GM12878 (cell line): ENCODE measurements around the gene PRR5. TPM values are rescaled to one million over a fixed set of nuclear protein-coding genes. Genes with fewer than 3 reads are reported as not detected.

Source experiments
- ATF7 ChIP-seq: fragments of 450-650 bp; IDR thresholded peaks from 2 replicates; pipeline ENCODE4 v1.6.1; 2016; ENCODE audit warnings: low read depth, mild to moderate bottlenecking
- BACH1 ChIP-seq: fragments of 450-650 bp; IDR thresholded peaks from 2 replicates; pipeline ENCODE4 v1.6.1; 2017; ENCODE audit warnings: mild to moderate bottlenecking, borderline replicate concordance
- BCL11A ChIP-seq: IDR thresholded peaks from 2 replicates; pipeline ENCODE4 v1.6.1; 2011; ENCODE audit warnings: low read depth, low read length
- CBX5 ChIP-seq: sonication (generic); IDR thresholded peaks from 2 replicates; pipeline ENCODE4 v1.6.1; 2016; ENCODE audit warnings: low read depth, moderate library complexity, mild to moderate bottlenecking, inconsistent platforms
- EED ChIP-seq: sonication (generic); IDR thresholded peaks from 2 replicates; pipeline ENCODE4 v1.6.1; 2016; ENCODE audit warnings: antibody characterized with exemption, low read depth
- EP300 ChIP-seq, 2 experiments: fragments of 150-350 bp in 1 of 2; IDR thresholded peaks; 2 replicates each; pipeline ENCODE4 v1.6.1; 2011 to 2012; ENCODE audit warnings: low read depth in 2 of 2, low read length in 2 of 2, borderline replicate concordance in 1 of 2, improper control_type of control experiment in 1 of 2, inconsistent platforms in 1 of 2; ENCODE audit not compliant: control insufficient read depth in 1 of 2
- ESRRA ChIP-seq: IDR thresholded peaks from 2 replicates; pipeline ENCODE4 v1.6.1; 2012; ENCODE audit warnings: mild to moderate bottlenecking, low read length, improper control_type of control experiment
- GABPA ChIP-seq: IDR thresholded peaks from 2 replicates; pipeline ENCODE4 v1.6.1; 2014; ENCODE audit warnings: antibody characterized with exemption, low read depth, mild to moderate bottlenecking, inconsistent platforms
- GATAD2B ChIP-seq: fragments of 450-650 bp; conservative IDR thresholded peaks from 2 replicates; pipeline ENCODE4 v1.6.1; 2017; ENCODE audit warnings: low read depth, mild to moderate bottlenecking, moderate library complexity
- HDGF ChIP-seq: fragments of 450-650 bp; IDR thresholded peaks from 2 replicates; pipeline ENCODE4 v1.6.1; 2016; ENCODE audit warnings: antibody characterized with exemption
- IKZF1 ChIP-seq: fragments of 450-650 bp; conservative IDR thresholded peaks from 2 replicates; pipeline ENCODE4 v1.6.1; 2017; ENCODE audit warnings: antibody characterized with exemption, mild to moderate bottlenecking
- JUNB ChIP-seq: IDR thresholded peaks from 2 replicates; pipeline ENCODE4 v1.6.1; 2016; ENCODE audit warnings: antibody characterized with exemption, mild to moderate bottlenecking
- KLF5 ChIP-seq: fragments of 450-650 bp; IDR thresholded peaks from 2 replicates; pipeline ENCODE4 v1.6.1; 2014; ENCODE audit warnings: mild to moderate bottlenecking; ENCODE audit not compliant: partially characterized antibody
- MEF2A ChIP-seq: IDR thresholded peaks from 2 replicates; pipeline ENCODE4 v1.6.1; 2011; ENCODE audit warnings: low read depth, mild to moderate bottlenecking, low read length, moderate library complexity; ENCODE audit not compliant: insufficient read depth
- RAD21 ChIP-seq: IDR thresholded peaks from 2 replicates; pipeline ENCODE4 v1.6.1; 2011; ENCODE audit warnings: mild to moderate bottlenecking, low read depth, low read length, moderate library complexity; ENCODE audit not compliant: insufficient read depth
- SIX5 ChIP-seq: IDR thresholded peaks from 2 replicates; pipeline ENCODE4 v1.6.1; 2011; ENCODE audit warnings: mild to moderate bottlenecking, low read depth, low read length, moderate library complexity; ENCODE audit not compliant: severe bottlenecking
- SMAD5 ChIP-seq: IDR thresholded peaks from 2 replicates; pipeline ENCODE4 v1.6.1; 2016; ENCODE audit warnings: antibody characterized with exemption, low read depth
- SMARCA5 ChIP-seq: fragments of 450-650 bp; IDR thresholded peaks from 2 replicates; pipeline ENCODE4 v1.6.1; 2017; ENCODE audit warnings: mild to moderate bottlenecking
- STAT1 ChIP-seq: fragments of 450-650 bp; conservative IDR thresholded peaks from 2 replicates; pipeline ENCODE4 v1.6.1; 2014; ENCODE audit warnings: antibody characterized with exemption, mild to moderate bottlenecking
- TARDBP ChIP-seq: IDR thresholded peaks from 2 replicates; pipeline ENCODE4 v1.6.1; 2016; ENCODE audit warnings: borderline replicate concordance
- TCF3 ChIP-seq: IDR thresholded peaks from 2 replicates; pipeline ENCODE4 v1.6.1; 2012; ENCODE audit warnings: low read depth, mild to moderate bottlenecking, low read length, borderline replicate concordance; ENCODE audit not compliant: insufficient read depth
- WRNIP1 ChIP-seq: IDR thresholded peaks from 2 replicates; pipeline ENCODE4 v1.6.1; 2011; ENCODE audit warnings: low read depth, low read length, improper control_type of control experiment, borderline replicate concordance
- YY1 ChIP-seq: IDR thresholded peaks from 2 replicates; pipeline ENCODE4 v1.6.1; 2011; ENCODE audit warnings: low read depth, mild to moderate bottlenecking, low read length
- ZNF207 ChIP-seq: fragments of 450-650 bp; IDR thresholded peaks from 2 replicates; pipeline ENCODE4 v1.6.1; 2014; ENCODE audit warnings: antibody characterized with exemption, mild to moderate bottlenecking, borderline replicate concordance
- polyA plus RNA-seq, 11 experiments: library from polyadenylated mRNA; depleted of rRNA in 4 of 11; unstranded in 6 of 11; stranded (reverse) in 5 of 11; fragments of >200 nt; fragmentation: Nextera tagmentation in 4 of 11; fragmentation: Illumina TruSeq in 1 of 11; extraction: Ambion mirVana in 4 of 11; extraction: Trizol in 1 of 11; gene quantifications; 1 replicate in 1 of 11; 2 replicates in 10 of 11; pipeline versions ENCODE4 v1.2.1 to v1.2.3, GENCODE V29; 2011 to 2016; ENCODE audit warnings: inconsistent platforms in 2 of 11, missing spikeins in 2 of 11, low read depth in 1 of 11
- total RNA-seq, 4 experiments: library from RNA; depleted of rRNA in 3 of 4; stranded (reverse); fragments of >200 nt in 3 of 4; fragmentation: Illumina TruSeq in 1 of 4; extraction: Trizol in 1 of 4; gene quantifications; 2 replicates each; pipeline versions ENCODE4 v1.2.1 to v1.2.3, GENCODE V29; 2013 to 2021
- TF ChIP-seq, protein P1 (sequence below): fragments of 450-650 bp; formaldehyde crosslinking; IDR thresholded peaks from 2 replicates; pipeline ENCODE4 v1.4.0; 2020; ENCODE audit warnings: mild to moderate bottlenecking, moderate library complexity
- TF ChIP-seq, protein P2 (sequence below): fragments of 450-650 bp; conservative IDR thresholded peaks from 2 replicates; pipeline ENCODE4 v1.6.1; 2017; ENCODE audit warnings: mild to moderate bottlenecking, moderate library complexity

PRR5 gene
- total and polyA plus RNA-seq, 10 of the 15 experiments (the other 5 are each of a cell fraction or from before 2014, with no cell fraction given) = 0.03 to 9.4 (median 1.5) TPM

DNA sequence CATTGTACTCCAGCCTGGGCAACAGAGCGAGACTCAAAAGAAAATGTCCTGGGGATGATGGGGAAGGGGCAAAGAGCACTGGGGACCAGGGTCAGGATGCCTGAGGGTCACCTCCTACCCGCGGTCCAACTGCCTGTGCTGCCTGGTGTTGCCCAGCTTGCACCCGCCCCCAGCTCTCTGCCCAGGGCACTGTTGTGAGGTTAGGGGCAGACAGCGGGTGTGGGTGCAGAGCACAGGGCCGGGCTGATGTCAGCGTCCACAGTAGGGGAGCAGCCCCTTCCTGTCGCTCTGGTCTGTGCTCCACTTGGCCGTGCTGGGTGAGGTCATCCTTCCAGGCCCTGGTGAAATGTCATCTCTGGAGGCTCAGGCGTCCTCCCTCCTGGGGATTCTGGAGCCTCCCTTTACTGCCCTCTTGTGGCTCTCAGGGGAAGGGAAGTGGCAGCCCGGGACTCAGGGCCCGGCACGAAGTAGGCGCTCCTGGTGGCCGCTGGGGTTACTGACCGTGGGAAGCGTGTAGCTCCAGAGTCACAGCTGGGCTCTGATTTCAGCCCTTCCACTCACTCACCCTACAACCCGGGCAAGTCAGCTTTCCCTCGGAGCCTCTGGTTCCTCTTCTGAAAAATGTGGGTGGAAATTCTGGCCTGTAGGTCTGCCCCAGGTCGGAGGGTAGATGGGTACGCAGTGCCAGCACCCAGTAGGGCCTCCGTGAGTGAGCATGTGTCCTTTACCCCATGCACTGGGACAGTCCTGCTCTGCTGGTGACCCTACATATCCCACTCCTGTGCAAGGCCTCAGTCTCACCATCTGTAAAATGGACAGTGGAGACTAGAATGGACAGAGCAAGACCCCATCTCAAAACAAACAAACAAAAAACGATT lies 17.3 kb upstream of the PRR5 start (continued):
- TF ChIP-seq ESRRA = no peak; the same call in 1 of the 2 replicates
- peak; percentile 82 for TF ChIP-seq SMARCA5
- 0 out of 2 replicates have a peak, but pooled peaks have one; percentile 25 for TF ChIP-seq MEF2A
- peak; percentile 91 for TF ChIP-seq IKZF1
- TF ChIP-seq TARDBP = no peak
- TF ChIP-seq WRNIP1 = no peak
- no peak for TF ChIP-seq EP300 (IDR thresholded peaks at IDR 0.05; ENCODE audit: borderline replicate concordance in 1 of 2, control insufficient read depth in 1 of 2, low read depth in 2 of 2, low read length in 2 of 2)
- 0 out of 2 replicates have a peak, but pooled peaks have one; percentile 23 for TF ChIP-seq TCF3
- TF ChIP-seq SIX5 = no peak
- no peak for TF ChIP-seq KLF5
- peak; percentile 88 for TF ChIP-seq EED
- no peak for TF ChIP-seq STAT1
- peak; percentile 57 for TF ChIP-seq RAD21
- peak; percentile 51; the same call in 1 of the 2 replicates for TF ChIP-seq YY1
- no peak for TF ChIP-seq SMAD5
- peak; percentile 78; the same call in 1 of the 2 replicates for TF ChIP-seq GATAD2B
- 0 out of 2 replicates have a peak, but pooled peaks have one; percentile 44 for TF ChIP-seq HDGF
- TF ChIP-seq ZNF207 = peak; percentile 36; the same call in 1 of the 2 replicates
- TF ChIP-seq BCL11A = no peak
- no peak for TF ChIP-seq CBX5
- TF ChIP-seq ATF7 = peak; percentile 93
- TF ChIP-seq, protein P1, sequence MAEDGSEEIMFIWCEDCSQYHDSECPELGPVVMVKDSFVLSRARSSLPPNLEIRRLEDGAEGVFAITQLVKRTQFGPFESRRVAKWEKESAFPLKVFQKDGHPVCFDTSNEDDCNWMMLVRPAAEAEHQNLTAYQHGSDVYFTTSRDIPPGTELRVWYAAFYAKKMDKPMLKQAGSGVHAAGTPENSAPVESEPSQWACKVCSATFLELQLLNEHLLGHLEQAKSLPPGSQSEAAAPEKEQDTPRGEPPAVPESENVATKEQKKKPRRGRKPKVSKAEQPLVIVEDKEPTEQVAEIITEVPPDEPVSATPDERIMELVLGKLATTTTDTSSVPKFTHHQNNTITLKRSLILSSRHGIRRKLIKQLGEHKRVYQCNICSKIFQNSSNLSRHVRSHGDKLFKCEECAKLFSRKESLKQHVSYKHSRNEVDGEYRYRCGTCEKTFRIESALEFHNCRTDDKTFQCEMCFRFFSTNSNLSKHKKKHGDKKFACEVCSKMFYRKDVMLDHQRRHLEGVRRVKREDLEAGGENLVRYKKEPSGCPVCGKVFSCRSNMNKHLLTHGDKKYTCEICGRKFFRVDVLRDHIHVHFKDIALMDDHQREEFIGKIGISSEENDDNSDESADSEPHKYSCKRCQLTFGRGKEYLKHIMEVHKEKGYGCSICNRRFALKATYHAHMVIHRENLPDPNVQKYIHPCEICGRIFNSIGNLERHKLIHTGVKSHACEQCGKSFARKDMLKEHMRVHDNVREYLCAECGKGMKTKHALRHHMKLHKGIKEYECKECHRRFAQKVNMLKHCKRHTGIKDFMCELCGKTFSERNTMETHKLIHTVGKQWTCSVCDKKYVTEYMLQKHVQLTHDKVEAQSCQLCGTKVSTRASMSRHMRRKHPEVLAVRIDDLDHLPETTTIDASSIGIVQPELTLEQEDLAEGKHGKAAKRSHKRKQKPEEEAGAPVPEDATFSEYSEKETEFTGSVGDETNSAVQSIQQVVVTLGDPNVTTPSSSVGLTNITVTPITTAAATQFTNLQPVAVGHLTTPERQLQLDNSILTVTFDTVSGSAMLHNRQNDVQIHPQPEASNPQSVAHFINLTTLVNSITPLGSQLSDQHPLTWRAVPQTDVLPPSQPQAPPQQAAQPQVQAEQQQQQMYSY = no peak
- TF ChIP-seq JUNB = peak; percentile 49; the same call in 1 of the 2 replicates
- no peak for TF ChIP-seq GABPA
- TF ChIP-seq, protein P2, sequence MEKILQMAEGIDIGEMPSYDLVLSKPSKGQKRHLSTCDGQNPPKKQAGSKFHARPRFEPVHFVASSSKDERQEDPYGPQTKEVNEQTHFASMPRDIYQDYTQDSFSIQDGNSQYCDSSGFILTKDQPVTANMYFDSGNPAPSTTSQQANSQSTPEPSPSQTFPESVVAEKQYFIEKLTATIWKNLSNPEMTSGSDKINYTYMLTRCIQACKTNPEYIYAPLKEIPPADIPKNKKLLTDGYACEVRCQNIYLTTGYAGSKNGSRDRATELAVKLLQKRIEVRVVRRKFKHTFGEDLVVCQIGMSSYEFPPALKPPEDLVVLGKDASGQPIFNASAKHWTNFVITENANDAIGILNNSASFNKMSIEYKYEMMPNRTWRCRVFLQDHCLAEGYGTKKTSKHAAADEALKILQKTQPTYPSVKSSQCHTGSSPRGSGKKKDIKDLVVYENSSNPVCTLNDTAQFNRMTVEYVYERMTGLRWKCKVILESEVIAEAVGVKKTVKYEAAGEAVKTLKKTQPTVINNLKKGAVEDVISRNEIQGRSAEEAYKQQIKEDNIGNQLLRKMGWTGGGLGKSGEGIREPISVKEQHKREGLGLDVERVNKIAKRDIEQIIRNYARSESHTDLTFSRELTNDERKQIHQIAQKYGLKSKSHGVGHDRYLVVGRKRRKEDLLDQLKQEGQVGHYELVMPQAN = no peak
- peak; percentile 39; the same call in 1 of the 2 replicates for TF ChIP-seq BACH1
